SJCRH30 (cell line): ENCODE measurements around the gene NR2C2. TPM values are rescaled to one million over a fixed set of nuclear protein-coding genes. Genes with fewer than 3 reads are reported as not detected.
A peak's percentile ranks its signal among the peaks of the same experiment; 100 is the strongest.

Experiments
- DNase-seq, 2 experiments: peaks; one replicate each; pipeline ENCODE4 v3.0.0-alpha.2; 2015 to 2020
- H3K27ac ChIP-seq: fragments of 250-450 bp; sonication (Bioruptor Pico); 2 replicates; pipeline ENCODE4 v1.5.1; 2020; ENCODE audit warnings: mild to moderate bottlenecking, moderate library complexity
- H3K27me3 ChIP-seq: fragments of 250-450 bp; sonication (Bioruptor Pico); 2 replicates; pipeline ENCODE4 v1.5.1; 2020; ENCODE audit warnings: mild to moderate bottlenecking, moderate library complexity
- H3K36me3 ChIP-seq: fragments of 250-450 bp; sonication (Bioruptor Pico); 2 replicates; pipeline ENCODE4 v1.5.1; 2020; ENCODE audit warnings: mild to moderate bottlenecking, moderate library complexity
- H3K4me1 ChIP-seq: fragments of 250-450 bp; sonication (Bioruptor Pico); 2 replicates; pipeline ENCODE4 v1.5.1; 2020; ENCODE audit warnings: mild to moderate bottlenecking, moderate library complexity
- H3K4me3 ChIP-seq: fragments of 250-450 bp; sonication (Bioruptor Pico); 2 replicates; pipeline ENCODE4 v1.5.1; 2020; ENCODE audit warnings: mild to moderate bottlenecking, moderate library complexity
- H3K9me3 ChIP-seq: fragments of 250-450 bp; sonication (Bioruptor Pico); replicated peaks from 2 replicates; pipeline ENCODE4 v1.5.1; 2020; ENCODE audit warnings: mild to moderate bottlenecking, moderate library complexity
- total RNA-seq: library from RNA; depleted of rRNA; stranded (reverse); fragments of >200 nt; shearing (Covaris generic); gene quantifications from 2 replicates; pipeline ENCODE4 v1.2.3, GENCODE V29; 2014; rRNA removed

The NR2C2 gene
- total RNA-seq, 1 experiment from 2014 or later = 27.2 TPM

DNA sequence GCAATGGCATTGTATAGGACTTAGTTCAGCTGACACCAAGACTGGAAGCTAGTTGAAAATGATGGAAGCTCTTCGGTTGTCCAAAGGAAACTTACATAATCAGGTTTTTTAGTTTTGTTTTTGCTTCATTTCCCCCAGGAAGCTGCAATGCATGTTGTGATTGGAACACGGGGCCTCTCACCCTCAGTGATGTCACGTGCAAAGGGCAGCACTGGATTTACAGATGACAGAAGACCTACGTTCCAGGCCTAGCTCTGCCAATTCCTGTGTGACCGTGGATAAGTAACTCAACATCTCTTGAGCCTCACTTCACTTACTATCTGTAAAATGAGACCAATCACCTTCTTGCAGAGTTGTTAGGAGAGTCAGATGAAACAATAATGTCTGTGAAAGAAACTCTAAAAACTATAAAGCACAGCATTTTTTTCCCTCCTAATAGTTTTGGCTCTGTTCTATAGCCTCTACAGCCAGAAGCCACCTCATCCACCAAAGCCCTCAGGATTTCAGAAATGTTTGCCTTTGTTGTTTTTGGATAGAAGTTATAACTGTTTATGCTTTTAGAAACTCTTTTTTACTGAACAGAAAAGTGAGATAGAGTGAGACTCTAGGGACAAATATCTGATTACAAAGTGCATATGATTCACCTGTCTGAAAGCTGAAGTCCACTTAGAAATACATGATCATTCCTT is 146.9 kb downstream of the NR2C2 start:
- no peaks in the 10 kb centered on the region for H3K9me3 ChIP-seq
- H3K27me3 ChIP-seq = no peaks in the 10 kb centered on the region
- H3K4me1 ChIP-seq = peaks cover 3% of the 10 kb centered on the region; the same call in 1 of the 2 replicates
- H3K36me3 ChIP-seq = peaks cover 2% of the 10 kb centered on the region; the same call in 1 of the 2 replicates
- no peak overlapping the region for H3K4me3 ChIP-seq
- no peak for DNase-seq
- H3K27ac ChIP-seq = no peak overlapping the region

DNA sequence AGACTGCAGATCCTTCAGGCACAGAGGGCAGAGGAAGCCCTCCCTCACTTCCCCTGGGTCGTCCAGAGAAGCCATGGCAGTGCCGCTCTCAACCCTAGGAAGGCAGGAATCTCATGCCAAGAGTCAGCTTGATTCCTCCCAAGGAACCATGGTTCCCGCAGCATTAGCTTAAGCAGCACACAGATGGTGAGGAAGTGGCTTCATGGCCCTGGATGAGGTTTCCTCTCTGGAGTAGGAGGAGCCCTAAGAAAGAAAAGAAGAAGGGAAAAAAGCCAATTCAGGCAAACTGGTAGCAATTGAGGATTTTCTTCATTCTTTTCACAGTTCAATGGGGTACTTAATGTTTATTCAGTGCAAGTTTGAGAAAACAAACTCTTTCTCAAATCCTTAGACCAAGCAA is 148.7 kb downstream of the NR2C2 start:
- no peaks in the 10 kb centered on the region for H3K9me3 ChIP-seq
- H3K27me3 ChIP-seq = no peaks in the 10 kb centered on the region
- no peak overlapping the region for H3K4me3 ChIP-seq
- peaks cover 2% of the 10 kb centered on the region; the same call in 1 of the 2 replicates for H3K36me3 ChIP-seq
- H3K27ac ChIP-seq = no peak overlapping the region
- no peak for DNase-seq
- peaks cover 3% of the 10 kb centered on the region; the same call in 1 of the 2 replicates for H3K4me1 ChIP-seq

DNA sequence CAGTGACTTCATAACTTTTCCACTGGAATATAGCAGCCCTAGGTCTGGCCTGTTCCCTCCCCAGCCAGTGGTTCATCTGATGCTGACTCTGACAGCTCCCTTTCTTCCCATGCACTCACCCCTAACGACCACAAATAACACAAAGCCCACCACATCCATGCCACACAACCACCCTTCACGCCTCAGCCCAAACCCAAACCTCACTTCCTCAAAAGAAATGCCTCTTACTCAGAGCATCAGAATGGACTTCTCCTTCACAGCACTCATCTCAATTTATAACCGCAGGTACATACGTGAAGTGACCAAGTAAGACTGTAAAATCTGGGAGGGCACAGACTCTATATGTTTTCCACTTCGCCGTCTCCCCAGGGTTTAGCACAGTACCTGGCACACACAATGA is 150.5 kb downstream of the NR2C2 start:
- peaks cover 2% of the 10 kb centered on the region; the same call in 1 of the 2 replicates for H3K36me3 ChIP-seq
- H3K4me3 ChIP-seq = peak overlapping the region; percentile 79
- no peak overlapping the region for H3K27ac ChIP-seq
- no peak for DNase-seq
- H3K4me1 ChIP-seq = peaks cover 3% of the 10 kb centered on the region; the same call in 1 of the 2 replicates
- no peaks in the 10 kb centered on the region for H3K27me3 ChIP-seq
- no peaks in the 10 kb centered on the region for H3K9me3 ChIP-seq

Other genes starting within 250 kb of the NR2C2 start
- not detected in 2 replicates for gene FGD5, start 128.6 kb upstream of the NR2C2 start, total RNA-seq
- gene MRPS25, start 117.7 kb downstream of the NR2C2 start, total RNA-seq = 28.0 and 33.4 TPM in 2 replicates
- gene RBSN, start 151.6 kb downstream of the NR2C2 start, total RNA-seq = 14.6 and 17.6 TPM in 2 replicates